GM18858 (cell line): ENCODE results near the gene SPEN.

Experiments used
- ATAC-seq: cut with Tn5 transposase; IDR thresholded peaks from one replicate; pipeline ENCODE4 v1.9.1; 2021; ENCODE audit not compliant: unreplicated experiment

Gene SPEN

GRCh38 chr1:15852036-15852827 lies 4.7 kb downstream of the SPEN start:
- no peak for ATAC-seq

- ATAC-seq: no peak
These were observed 5.4 kb downstream of the SPEN start for GRCh38 chr1:15852828-15853302.

- ATAC-seq: no peak
These were observed 9.4 kb downstream of the SPEN start for GRCh38 chr1:15856888-15857287.

- no peak for ATAC-seq
These were observed 10.7 kb downstream of the SPEN start for GRCh38 chr1:15858069-15858670.

GRCh38 chr1:15858672-15859372 lies 11.3 kb downstream of the SPEN start:
- no peak for ATAC-seq

GRCh38 chr1:15863156-15863901 lies 15.8 kb downstream of the SPEN start:
- ATAC-seq: no peak

GRCh38 chr1:15866721-15867201 lies 19.3 kb downstream of the SPEN start:
- ATAC-seq: no peak

GRCh38 chr1:15867288-15867687 lies 19.8 kb downstream of the SPEN start:
- ATAC-seq: no peak

GRCh38 chr1:15869413-15869812 lies 21.9 kb downstream of the SPEN start:
- no peak for ATAC-seq

- no peak for ATAC-seq
These were observed 22.9 kb downstream of the SPEN start for GRCh38 chr1:15870421-15870820.

- ATAC-seq: no peak
These were observed 27.0 kb downstream of the SPEN start for GRCh38 chr1:15874471-15874870.

- ATAC-seq: no peak
These were observed 29.0 kb downstream of the SPEN start for GRCh38 chr1:15876357-15877055.

GRCh38 chr1:15881961-15882360 lies 34.5 kb downstream of the SPEN start:
- no peak for ATAC-seq

- no peak for ATAC-seq
These were observed 35.2 kb downstream of the SPEN start for GRCh38 chr1:15882665-15883064.

GRCh38 chr1:15883326-15883725 lies 35.8 kb downstream of the SPEN start:
- no peak for ATAC-seq

- no peak for ATAC-seq
These were observed 37.0 kb downstream of the SPEN start for GRCh38 chr1:15884477-15884876.

GRCh38 chr1:15885269-15885668 lies 37.8 kb downstream of the SPEN start:
- ATAC-seq: no peak

- no peak for ATAC-seq
These were observed 38.4 kb downstream of the SPEN start for GRCh38 chr1:15885701-15886610.

GRCh38 chr1:15886611-15887167 lies 39.2 kb downstream of the SPEN start:
- ATAC-seq: no peak
